Fibroblast of lung (primary cell): ENCODE data around the gene DNAI1.
"Not testable (repeated sequence)": the region's sequence is repeated elsewhere in the genome, so short reads cannot be mapped to it uniquely, and the experiment has no call there.

ENCODE experiments used
- CTCF ChIP-seq, 2 donors: IDR thresholded peaks in 1 of 2; conservative IDR thresholded peaks in 1 of 2; 1 replicate in 1 of 2; 2 replicates in 1 of 2; pipeline ENCODE4 v1.5.1; 2011 to 2012; ENCODE audit warnings: low read length in 2 of 2, control low read depth in 1 of 2, inconsistent platforms in 1 of 2, low read depth in 1 of 2, mild to moderate bottlenecking in 1 of 2
- EZH2 ChIP-seq: IDR thresholded peaks from 2 replicates; pipeline ENCODE4 v1.5.1; 2012; ENCODE audit warnings: low read length, control low read depth, mild to moderate bottlenecking; ENCODE audit errors: missing control alignments

DNA sequence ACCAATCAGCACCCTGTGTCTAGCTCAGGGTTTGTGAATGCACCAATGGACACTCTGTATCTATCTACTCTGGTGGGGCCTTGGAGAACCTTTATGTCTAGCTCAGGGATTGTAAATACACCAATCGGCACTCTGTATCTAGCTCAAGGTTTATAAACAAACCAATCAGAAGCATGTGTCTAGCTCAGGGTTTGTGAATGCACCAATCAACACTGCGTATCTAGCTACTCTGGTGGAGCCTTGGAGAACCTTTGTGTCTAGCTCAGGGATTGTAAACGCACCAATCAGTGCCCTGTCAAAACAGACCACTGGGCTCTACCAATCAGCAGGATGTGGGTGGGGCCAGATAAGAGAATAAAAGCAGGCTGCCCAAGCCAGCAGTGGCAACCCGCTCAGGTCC, 20.1 kb upstream of the DNAI1 start:
- not testable (repeated sequence) for TF ChIP-seq EZH2; CTCF (conservative IDR thresholded peaks at IDR 0.05 in 1 of 2, IDR thresholded peaks at IDR 0.05 in 1 of 2; ENCODE audit: low read depth in 1 of 2, low read length in 2 of 2)
